ENCODE results near the gene TAAR2.

DNA sequence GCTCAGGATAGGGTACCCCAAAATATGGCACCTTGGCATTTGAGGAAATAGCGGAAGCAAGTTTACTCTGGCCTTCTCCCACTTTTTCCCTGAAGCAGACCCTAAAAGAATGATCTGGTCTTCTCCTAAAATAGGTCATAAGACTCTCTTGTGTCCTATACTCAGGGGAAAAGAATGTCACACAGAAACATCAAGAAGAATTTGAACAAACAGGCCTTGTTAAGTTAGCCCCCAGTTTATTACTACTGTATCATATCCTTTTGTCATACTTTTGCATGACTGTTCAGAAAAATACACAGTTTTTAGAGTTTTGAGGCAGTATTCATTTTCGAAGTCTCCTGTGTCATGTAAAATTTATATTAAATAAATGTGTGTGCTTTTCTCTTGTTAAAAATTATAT lies 12.5 kb downstream of the TAAR2 start:
- TF ChIP-seq POLR2A (IDR thresholded peaks at IDR 0.05; ENCODE audit: low read depth, low read length) = no peak
- TF ChIP-seq, protein P1, sequence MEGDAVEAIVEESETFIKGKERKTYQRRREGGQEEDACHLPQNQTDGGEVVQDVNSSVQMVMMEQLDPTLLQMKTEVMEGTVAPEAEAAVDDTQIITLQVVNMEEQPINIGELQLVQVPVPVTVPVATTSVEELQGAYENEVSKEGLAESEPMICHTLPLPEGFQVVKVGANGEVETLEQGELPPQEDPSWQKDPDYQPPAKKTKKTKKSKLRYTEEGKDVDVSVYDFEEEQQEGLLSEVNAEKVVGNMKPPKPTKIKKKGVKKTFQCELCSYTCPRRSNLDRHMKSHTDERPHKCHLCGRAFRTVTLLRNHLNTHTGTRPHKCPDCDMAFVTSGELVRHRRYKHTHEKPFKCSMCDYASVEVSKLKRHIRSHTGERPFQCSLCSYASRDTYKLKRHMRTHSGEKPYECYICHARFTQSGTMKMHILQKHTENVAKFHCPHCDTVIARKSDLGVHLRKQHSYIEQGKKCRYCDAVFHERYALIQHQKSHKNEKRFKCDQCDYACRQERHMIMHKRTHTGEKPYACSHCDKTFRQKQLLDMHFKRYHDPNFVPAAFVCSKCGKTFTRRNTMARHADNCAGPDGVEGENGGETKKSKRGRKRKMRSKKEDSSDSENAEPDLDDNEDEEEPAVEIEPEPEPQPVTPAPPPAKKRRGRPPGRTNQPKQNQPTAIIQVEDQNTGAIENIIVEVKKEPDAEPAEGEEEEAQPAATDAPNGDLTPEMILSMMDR (IDR thresholded peaks at IDR 0.05; ENCODE audit: extremely low read depth in 1 of 2, insufficient read depth in 1 of 2, low read depth in 1 of 2, low read length in 2 of 2) = no peak
- no peak for TF ChIP-seq EZH2 (IDR thresholded peaks at IDR 0.05; ENCODE audit: borderline replicate concordance, low read depth, low read length, severe bottlenecking)
- TF ChIP-seq, protein P2, sequence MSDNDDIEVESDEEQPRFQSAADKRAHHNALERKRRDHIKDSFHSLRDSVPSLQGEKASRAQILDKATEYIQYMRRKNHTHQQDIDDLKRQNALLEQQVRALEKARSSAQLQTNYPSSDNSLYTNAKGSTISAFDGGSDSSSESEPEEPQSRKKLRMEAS (IDR thresholded peaks at IDR 0.05; ENCODE audit: insufficient read depth, insufficient read length) = no peak
- no peak for TF ChIP-seq MYC (IDR thresholded peaks at IDR 0.05; ENCODE audit: low read depth, low read length)
- TF ChIP-seq POLR2AphosphoS5 (IDR thresholded peaks at IDR 0.05; ENCODE audit: insufficient read depth, low read depth, low read length) = no peak
- no peak for TF ChIP-seq JUN (IDR thresholded peaks at IDR 0.05; ENCODE audit: borderline replicate concordance, insufficient read depth, insufficient read length, low read depth)
- no peak for TF ChIP-seq FOS (IDR thresholded peaks at IDR 0.05; ENCODE audit: borderline replicate concordance, insufficient read depth, low read length)
